ENCODE data around the gene LIPK.
A peak's percentile ranks its signal among the peaks of the same experiment; 100 is the strongest.
"Not testable (repeated sequence)": the region's sequence is repeated elsewhere in the genome, so short reads cannot be mapped to it uniquely, and the experiment has no call there.

Gene LIPK, protein sequence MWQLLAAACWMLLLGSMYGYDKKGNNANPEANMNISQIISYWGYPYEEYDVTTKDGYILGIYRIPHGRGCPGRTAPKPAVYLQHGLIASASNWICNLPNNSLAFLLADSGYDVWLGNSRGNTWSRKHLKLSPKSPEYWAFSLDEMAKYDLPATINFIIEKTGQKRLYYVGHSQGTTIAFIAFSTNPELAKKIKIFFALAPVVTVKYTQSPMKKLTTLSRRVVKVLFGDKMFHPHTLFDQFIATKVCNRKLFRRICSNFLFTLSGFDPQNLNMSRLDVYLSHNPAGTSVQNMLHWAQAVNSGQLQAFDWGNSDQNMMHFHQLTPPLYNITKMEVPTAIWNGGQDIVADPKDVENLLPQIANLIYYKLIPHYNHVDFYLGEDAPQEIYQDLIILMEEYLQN

DNA sequence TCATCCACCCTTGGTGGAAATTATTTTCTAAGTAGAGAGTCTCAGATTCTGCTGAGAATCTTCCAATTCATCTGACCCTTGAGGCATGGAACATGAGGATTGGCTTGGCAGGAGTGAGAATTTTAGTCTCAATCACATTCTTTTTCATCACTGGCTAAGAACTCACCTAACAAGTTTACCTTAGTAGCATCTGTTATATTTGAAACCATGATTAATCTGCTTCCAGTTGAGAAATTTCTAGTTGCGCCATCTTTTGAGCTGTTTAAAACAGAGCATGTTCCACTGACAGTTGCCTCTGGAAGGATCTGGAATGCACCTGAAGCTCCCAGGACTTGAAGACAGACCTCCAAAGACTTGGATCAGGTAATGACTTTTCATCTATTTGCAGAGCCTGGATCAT, at the start of gene LIPK:
LIPK (plus strand) TSS at position 292 of the 400 bp plus-strand sequence. CDS start 18,295 bp downstream, outside the sequence.
- DNase-seq: no peak

DNA sequence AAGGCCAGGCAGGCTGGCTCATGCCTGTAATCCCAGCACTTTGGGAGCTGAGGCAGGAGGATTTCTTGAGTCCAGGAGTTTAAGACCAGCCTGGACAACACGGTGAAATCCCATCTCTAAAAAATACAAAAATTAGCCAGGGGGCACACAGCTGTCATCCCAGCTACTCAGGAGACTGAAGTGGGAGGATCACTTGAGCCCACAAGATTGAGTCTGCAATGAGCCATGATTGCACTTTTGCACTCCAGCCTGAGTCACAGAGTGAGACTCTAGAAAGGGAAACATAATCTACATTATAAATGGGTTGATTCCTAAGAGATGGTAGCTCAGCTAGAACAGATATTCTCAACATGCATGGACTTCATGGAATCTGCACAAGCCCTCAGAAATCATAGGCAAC, 48.1 kb upstream of the LIPK start:
- DNase-seq: no peak

DNA sequence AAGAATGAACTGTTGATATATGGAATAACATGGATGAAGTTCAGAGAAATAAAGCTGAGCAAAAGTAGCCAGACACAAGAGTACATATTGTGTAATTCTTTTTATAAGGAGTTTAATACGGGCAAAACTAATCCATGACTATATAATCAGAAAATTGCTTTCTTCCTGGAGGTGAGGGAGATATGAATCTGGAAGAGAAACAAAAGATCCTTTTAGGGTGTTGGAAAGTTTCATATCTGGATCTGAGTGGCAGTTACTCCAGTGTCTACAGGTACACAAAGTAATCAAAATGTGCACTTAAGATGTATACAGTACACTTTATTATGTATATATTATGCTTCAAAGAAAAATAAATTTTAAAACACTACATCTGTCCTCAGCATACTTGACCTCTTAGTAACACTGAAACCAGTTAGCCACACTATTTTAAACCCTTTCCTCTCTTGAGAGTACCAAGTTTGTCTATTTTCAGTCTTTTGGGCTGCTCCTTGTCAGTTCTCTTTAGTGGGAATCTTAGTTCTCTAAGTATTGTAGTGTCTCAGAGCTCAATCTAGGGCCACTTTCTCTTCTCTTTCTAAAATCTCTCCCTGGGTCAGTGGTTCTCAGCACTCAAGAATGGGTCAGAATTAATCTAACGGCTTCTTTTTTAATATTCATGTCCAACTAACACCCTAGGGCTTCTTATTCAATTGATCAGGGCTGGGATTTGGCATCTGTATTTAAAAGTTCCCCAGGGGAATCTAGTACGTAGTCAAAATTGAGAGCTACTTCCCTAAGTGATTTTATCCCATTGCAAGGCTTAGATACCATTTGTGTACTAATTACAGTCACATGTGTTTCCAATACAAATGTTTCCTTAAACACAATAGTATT, 46.1 kb upstream of the LIPK start:
- DNase-seq: no peak

DNA sequence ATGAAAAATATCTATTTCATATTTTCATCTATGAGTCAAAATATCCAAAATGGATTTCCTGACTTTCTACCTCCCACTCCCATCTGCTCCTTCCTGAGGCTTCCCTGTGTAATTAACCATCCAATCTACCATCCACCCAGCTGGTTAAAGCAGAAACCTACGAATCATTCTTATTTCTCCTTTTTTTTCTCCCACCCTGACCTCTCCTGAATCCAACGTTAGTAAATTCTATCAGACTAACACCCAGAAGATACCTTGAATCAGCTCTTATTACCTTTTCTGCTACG, 45.5 kb upstream of the LIPK start:
- DNase-seq: no peak

DNA sequence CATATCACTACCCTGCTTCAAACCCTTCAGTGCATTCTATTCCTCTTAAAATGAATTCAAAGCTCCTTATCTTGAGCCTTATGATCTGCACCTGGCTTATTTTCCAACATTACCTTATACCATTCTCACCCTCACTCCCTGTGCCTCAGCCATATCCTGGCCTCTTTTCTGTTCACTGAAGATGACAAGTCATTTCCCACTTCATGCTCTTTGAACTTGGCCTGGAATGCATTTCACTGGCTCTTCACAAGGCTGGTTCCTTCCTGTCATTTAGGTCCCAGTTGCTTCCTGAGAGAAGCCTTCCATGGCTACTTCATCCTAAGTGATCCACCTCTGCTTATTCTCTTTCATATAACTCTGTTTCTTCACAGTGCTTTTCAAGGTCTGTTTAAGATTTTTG, 45.0 kb upstream of the LIPK start:
- no peak for DNase-seq

DNA sequence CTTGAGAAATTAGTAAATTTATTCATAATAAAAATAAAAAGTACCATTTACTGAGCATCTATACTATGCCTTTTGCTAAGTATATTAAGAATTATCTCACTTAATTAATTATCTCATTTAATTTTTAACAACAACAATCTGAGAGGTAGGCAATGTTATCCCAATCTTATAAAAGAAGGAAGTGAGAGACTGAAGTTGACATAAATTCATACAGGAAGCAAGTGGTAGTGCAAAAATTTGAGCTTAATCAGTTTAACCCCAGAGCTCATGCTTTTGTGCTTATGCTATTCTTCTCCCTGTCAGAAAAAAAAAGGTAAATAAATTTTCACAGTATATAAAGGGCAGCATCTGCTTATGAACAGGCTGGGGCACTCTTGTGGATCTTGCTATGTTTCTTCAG, 44.5 kb upstream of the LIPK start:
- no peak for DNase-seq

DNA sequence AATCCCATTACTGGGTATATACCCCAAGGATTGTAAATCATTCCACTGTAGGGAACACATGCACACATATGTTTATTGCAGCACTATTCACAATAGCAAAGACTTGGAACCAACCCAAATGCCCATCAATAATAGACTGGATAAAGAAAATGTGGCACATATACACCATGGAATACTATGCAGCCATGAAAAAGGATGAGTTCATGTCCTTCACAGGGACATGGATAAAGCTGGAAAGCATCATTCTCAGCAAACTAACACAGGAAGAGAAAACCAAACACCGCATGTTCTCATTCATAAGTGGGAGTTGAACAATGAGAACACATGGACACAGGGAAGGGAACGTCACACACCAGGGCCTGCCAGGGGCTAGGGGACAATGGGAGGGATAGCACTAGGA, 42.9 kb upstream of the LIPK start:
- DNase-seq: not testable (repeated sequence)

DNA sequence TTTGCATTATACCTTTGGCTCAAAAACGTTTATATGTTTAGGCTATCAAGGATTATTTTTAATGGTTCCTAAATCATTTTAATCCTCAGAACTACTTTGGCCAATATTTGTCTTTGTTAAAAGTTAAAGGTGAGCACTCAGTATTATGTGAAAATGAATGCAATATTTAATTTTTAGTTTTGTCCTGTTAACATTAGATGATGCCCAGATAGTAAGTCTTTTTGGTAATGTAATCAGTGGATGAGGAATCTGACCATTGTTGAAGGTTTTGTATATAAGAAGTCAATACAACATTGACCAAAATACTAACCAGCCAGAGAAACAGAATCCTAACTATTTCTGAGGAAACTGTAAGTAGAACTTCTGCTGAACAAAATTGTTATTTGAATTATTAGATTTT, 41.9 kb upstream of the LIPK start, which contains the start of gene LIPF:
LIPF (plus strand) TSS at position 301 of the 400 bp plus-strand sequence. CDS start 2,856 bp downstream, outside the sequence.
- no peak for DNase-seq

DNA sequence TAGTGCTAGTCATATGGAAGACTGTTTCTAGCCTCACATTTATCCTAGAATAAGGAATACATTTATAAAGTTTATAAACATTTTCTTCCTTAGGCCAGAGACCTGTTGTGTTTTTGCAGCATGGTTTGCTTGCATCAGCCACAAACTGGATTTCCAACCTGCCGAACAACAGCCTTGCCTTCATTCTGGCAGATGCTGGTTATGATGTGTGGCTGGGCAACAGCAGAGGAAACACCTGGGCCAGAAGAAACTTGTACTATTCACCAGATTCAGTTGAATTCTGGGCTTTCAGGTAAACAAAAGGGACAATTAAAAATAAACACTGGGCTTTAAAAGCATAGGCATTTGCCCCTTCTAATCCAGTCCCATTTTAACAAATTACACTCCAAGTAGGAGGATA, 37.6 kb upstream of the LIPK start:
- no peak for DNase-seq

DNA sequence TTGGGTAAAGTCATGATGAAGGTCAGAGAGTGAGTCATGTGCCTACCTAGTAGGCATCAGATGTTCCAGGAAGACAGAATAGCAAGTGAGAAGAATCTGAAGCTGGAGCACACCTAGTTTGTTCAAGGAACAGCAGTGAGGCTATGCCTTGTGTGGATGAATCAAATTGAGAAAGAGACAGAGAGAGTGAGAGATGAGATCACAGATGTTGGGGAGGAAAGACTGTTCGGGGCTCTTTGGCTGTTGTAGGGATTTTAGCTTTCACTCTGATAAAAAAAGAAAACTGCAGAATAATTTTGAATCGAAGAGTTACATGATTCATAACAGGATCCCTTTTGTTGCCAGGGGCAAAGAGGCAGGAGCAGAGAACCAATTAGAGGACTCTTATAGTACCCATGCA, 35.6 kb upstream of the LIPK start:
- peak; percentile 2 for DNase-seq

DNA sequence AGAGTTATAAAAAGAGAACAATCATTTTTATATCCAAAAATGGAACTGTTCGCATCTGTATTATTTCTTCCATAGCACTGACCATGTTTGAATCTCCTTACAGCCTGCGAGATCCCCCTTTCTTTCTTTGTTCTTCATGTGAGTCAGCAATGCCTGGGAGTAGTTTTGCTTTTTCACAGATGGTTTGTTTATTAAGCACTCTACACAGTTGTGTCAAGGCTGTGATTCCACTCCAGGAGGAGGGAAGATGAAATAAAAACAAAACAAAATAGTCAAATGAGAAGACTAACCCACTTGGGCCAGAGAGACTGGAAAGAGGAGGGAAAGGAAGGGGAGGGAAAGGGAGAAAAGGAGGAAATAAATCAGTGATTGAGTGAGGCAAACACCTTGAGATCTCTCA, 34.0 kb upstream of the LIPK start:
- DNase-seq: no peak

DNA sequence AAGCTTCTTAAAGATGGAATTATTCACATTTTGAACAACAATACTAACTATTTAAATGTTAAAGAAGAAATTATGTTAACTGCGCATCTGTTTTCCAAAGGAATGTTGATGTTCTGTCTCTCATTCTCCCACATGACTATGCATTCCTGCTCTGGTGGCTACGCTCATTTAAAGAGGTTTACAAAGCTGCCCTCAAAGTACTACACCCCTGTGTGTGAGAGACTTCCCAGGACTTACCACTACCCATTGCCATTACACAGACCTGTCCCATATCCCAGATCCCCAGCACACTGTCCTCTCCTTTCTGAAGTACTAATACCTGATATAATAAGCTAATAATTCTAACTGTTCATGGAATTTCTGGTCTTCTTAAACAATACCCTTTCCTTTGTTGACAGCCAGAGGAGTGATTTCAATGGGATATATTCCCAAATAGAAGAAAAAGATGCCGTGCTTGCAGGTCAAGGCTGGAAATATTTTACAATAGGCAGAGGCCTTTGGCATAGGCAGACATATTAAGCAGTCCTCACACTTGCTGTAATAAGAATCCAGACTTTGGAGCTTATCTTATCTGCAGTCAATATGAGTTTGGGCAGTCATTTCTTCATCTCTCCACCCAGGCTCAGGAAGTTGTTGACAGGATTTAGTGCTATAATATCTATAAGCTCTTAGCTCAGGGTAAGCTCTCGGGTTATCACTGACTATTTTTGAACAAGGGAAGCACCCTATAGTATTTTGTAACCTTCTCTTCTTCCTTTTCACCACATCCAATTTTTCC, 29.6 kb upstream of the LIPK start:
- no peak for DNase-seq

DNA sequence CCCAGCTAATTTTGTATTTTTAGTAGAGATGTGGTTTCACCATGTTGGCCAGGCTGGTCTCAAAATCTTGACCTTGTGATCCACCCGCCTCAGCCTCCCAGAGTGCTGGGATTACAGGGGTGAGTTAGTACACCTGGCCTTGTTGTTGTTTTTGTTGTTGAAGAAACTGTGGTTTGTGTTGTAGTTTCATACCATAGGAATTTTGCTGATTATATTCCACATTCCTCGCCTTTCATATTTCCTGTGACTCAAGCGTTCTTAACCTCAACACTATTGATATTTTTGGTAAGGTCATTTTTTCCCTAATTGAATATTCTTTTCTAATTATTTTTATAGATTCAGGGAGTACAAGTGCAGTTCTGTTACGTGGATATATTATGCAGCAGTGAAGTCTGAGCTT, 25.1 kb upstream of the LIPK start:
- no peak for DNase-seq

DNA sequence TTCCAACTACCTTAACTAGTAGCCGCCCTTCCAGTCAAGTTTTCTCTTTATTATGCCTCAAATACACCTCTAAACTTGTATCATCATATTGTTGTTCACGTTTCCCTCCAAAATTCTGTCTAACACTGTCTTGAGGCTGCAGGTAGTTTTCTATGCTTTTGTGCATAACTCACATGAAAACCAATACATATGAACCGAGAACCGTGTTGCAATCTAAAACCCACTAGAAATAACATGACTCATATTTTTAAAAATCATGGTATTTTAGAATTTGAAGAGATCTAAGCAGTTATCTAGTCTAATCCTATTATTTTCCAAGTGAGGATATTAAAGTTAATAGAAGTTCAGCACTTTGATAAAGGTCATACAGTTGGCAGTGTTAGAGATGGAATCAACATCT, 23.6 kb upstream of the LIPK start:
- no peak for DNase-seq

DNA sequence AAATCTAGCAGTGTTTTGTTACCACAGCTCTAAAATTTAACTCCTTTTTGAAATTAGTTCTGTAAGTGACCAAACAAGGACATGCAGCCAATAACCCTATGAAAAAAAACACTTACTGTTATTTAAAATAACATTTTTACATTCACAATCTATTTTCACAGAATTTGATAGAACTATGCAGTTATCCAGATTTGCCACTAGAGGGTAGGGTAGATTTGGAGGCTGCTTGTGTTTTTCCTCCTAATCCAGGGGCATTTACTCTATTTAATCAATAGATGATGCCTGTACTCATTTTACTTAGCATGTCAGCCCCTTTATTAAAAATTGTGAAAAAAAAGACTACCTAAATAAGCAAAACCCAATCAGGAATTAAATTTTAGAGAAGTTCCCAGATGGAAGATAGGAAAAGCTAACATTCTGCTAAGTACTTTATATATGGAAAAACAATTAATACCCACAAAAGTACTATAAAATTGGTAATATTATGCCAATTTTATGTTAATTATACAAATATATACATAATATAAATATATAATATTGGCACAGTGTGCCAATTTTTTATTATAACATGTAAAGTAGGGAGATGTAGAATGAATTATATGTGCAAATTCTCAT, 18.1 kb upstream of the LIPK start:
- no peak for DNase-seq

DNA sequence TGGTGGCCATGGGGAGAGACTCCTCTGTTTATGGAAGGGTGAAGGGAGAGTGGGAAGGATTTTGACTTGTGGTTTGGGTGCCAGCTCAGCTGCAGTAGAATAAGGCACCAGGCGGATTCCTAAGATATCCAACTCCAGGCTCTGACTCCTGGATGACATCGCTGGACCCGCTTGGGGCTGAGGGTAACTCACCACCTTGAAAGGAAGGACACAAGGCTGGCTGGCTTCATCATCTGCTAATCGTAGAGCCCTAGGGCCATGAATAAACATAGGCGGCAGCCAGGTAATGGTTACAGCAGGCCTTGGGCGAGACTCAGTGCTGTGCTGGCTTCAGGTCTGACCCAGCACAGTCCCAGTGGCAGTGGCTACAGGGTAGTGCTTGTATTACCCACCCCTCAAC, 16.7 kb upstream of the LIPK start:
- DNase-seq: no peak

DNA sequence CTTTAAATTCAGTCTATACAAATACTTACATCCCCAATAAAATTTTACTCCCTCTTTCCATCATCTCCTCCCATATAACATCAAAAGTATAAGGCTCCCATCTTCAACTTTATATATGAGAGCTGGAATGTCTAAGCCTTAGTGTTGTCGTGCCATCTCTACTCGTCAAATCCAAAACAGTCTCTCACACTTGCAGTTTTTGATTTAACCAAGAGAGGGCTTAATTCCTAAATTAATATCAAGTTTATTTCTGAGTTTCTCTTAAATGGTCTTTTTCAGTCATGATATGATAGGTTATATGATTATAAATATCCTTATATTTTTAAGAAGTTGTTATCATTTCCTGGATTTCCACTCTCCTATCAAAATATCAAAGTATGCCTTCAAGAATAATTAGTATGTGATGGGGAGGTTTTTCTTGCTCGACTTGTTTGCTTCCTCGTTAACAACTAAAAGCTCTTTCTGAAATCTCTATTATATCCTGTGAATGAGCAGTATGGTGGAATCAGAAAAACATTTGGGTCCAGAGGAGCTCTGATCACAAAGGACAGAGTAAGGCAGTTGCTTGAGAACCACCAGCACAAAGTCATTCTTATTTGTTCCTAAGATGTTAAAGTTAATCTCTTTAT, 12.5 kb upstream of the LIPK start:
- DNase-seq: no peak

DNA sequence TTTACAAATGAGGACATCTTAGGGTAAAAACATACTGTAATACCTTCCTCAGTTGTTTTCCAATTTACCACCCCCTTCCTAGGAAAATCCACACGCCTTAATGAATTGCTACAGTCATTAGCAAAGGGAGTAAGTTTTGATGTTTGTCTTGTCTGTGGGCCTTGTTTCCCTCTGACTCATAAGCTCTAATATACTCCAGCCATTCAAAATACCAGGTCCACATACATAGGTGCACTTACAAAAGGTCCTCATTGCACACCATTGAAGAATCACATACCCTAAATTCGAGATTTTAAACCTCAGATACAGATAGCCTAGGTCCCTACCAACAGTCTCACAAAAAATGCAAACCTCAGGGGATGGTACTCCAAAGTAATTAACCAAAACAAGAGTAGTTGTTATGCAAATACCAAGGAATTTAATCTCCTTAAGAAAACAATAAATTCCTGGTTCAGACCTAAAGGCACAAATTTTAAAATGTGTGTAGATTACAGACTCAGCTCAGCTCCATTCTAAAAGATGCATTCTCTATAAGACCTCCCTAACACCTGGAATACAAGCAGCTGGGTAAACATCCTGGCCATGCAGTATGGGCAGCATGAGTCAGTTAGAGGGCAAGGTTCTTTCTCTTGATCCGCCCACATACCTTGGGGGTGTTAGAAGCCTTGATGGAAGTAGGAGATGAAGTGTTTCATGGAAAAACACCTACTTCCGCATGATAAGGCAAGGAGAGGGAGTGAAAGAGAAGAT, 3.0 kb upstream of the LIPK start:
- DNase-seq: no peak

DNA sequence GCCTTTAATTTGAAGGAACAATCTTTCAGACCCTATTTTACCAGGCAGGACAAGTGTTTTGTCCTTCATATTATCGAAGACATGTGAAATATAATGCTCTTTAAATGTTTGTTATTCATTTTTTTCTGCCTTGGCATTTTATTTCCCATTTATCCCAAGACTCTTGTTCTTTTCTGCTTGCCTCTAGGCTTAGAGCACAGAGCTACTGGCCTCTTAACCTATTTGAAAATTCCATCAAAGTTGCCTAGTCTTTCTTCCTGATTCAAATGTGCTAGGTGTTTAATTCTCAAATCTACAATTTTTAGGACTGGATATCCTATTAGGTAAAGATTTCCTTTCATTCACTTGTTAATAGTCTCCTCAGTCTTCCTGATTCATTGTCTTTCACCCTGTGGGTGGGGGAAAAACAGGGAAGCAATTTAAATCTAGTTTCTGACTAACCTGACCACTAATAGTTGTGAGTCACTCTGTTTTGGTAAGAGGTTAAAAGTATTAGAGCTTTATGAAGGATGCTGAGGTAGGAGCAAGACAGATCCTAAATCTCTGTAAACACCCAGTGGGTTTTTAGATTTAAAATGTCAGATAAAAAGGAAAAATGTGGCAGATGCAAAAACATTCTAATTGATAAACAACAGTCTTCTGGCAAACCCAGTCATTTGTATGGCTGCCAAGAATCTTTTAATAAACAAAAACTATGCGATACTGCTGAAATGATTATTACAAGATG, 1.5 kb downstream of the LIPK start:
- DNase-seq: no peak

DNA sequence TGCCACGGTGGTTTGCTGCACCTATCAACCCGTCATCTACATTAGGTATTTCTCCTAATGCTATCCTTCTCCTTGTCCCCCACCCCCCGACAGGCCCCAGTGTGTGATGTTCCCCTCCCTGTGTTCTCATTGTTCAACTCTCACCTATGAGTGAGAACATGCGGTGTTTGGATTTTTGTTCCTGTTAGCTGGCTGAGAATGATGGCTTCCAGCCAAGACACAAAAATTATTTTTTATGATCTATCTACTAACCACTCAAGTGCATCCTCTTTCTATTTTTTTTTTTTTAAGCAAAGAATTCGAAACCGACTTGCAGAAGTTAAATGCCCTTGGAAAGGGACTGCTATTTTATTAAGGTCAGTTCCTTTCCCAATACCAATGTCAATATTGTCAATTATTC, 3.3 kb downstream of the LIPK start:
- not testable (repeated sequence) for DNase-seq

DNA sequence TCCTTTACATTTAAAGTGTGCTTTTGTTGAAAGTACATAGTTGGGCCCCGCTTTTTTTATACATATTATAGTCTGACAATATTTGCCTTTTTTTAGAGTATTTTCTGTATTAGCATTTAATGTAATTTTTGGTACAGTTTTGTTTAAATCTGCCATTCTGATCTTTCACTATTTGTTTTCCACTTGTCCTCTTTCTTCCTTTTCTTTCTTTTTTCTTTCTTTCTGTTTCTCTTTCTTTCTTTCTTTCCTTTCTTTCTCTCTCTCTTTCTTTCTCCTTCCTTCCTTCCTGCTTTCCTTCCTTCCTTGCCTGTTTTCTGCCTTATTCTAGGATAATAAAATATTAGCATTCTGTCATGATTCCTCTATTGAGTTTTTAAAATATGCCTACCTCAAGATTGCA, 9.5 kb downstream of the LIPK start:
- no peak for DNase-seq

All from activated naive CD4-positive, alpha-beta T cell treated with Interleukin-2 at 50 U/mL for 16 hours (primary cell).